ENCODE data around the gene MC5R. TPM values are rescaled to one million over a fixed set of nuclear protein-coding genes. Genes with fewer than 3 reads are reported as not detected.

The MC5R gene
- 1.6 TPM for total RNA-seq

DNA sequence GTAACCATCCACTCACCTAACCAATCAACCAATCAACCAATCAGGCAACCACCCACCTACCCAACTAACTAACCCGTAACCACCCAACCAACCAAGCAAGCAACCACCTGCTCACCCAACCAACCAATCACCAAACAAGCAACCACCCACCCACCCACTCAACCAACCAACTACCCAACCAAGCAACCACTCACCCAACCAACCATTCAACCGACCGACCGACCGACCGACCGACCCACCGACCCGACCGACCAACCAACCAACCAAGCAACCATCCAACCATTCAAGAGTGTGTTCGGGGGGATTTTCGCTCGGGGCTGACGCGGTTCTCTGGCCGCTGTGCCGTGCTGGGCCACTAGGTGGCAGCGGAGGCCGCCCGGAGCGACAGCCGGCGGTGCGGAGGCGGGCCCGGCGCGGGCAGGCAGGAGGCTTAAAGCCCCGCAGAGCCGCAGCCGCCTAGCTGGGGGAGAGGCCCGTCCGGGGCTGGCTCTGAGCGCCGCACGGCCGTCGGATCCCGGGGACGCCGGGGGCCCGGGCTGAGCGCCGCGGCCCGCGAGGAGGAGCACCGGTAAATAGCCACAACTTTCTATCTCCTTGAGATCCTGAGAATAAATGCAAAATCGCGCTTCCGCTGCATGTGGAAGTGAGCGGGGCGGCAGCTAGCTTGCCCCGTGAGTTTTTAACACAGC lies at the start of gene MC5R:
TSS of gene MC5R (plus strand) at position 443 of the 689 bp plus-strand sequence. CDS start 1,617 bp downstream, outside the sequence.
- Histone ChIP-seq H3K9me3 (ENCODE audit: control insufficient read depth in 3 of 3, low read length in 3 of 3) (no peaks in the 10 kb centered on the region), H3K9ac (ENCODE audit: low read depth in 1 of 3, low read length in 3 of 3) (peak within 1 kb of the TSS in 1 of 3 donors; percentile 23), H3K4me3 (ENCODE audit: low read length in 3 of 3) (peak within 1 kb of the TSS; percentile 43 to 60 (median 54)), H3K27ac (ENCODE audit: low read depth, low read length) (no peak within 1 kb of the TSS), H3K36me3 (ENCODE audit: control insufficient read depth in 3 of 3, insufficient read depth in 3 of 3, low read length in 3 of 3) (no peaks in the 10 kb centered on the region), H3K4me1 (ENCODE audit: control insufficient read depth in 3 of 3, insufficient read depth in 3 of 3, low read length in 3 of 3) (no peaks in the 10 kb centered on the region), H3K27me3 (ENCODE audit: control insufficient read depth in 3 of 3, insufficient read depth in 3 of 3, low read length in 3 of 3) (peaks cover 12 to 53% (median 42%) of the 10 kb centered on the region in 3 donors)

DNA sequence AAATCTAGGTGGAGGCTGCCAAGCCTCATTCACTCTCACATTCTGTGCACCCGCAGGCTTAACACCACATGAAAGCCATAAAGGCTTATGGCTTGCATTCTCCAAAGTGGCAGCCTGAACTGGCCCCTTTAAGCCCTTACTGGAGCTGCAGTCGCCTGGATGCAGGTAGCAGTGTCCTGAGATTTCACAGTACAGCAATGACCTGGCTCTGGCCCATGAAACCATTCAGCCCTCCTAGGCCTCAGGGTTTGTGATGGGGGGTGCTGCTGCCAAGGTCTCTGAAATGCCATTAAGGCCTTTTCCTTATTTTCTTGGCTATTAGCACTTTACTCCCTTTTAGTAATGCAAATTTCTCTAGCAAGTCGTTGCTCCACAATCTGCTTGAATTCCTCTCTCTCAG lies 48.9 kb upstream of the MC5R start:
- no peaks in the 10 kb centered on the region for H3K9me3 ChIP-seq (ENCODE audit: control insufficient read depth in 3 of 3, low read length in 3 of 3)
- H3K27me3 ChIP-seq (ENCODE audit: control insufficient read depth in 3 of 3, insufficient read depth in 3 of 3, low read length in 3 of 3): no peaks in the 10 kb centered on the region
- no peaks in the 10 kb centered on the region for H3K4me1 ChIP-seq (ENCODE audit: control insufficient read depth in 3 of 3, insufficient read depth in 3 of 3, low read length in 3 of 3)
- H3K27ac ChIP-seq (ENCODE audit: low read depth, low read length): no peak overlapping the region
- no peaks in the 10 kb centered on the region for H3K36me3 ChIP-seq (ENCODE audit: control insufficient read depth in 3 of 3, insufficient read depth in 3 of 3, low read length in 3 of 3)
- H3K9ac ChIP-seq (ENCODE audit: low read depth in 1 of 3, low read length in 3 of 3): no peak overlapping the region
- H3K4me3 ChIP-seq (ENCODE audit: low read length in 3 of 3): no peak overlapping the region

DNA sequence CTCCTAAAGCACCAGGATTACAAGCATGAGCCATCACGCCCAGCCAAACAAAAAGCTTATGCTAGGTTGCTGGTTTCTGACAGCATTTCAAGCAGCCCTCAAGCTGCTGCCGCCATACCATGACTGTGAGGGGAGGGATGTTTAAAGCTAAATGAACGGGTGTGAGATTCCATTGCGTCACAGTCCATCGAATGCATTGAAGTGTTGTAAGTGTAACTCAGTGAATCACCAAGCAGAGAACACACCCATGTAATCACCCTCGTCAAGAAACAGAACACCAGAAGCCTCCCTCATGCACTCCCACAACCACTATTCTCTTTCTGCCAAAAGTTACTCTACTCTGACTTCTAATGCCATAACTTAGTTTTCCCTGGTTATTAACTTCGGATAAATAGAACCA lies 32.8 kb upstream of the MC5R start:
- H3K36me3 ChIP-seq (ENCODE audit: control insufficient read depth in 3 of 3, insufficient read depth in 3 of 3, low read length in 3 of 3): no peaks in the 10 kb centered on the region
- H3K4me3 ChIP-seq (ENCODE audit: low read length in 3 of 3): no peak overlapping the region
- no peak overlapping the region for H3K27ac ChIP-seq (ENCODE audit: low read depth, low read length)
- no peaks in the 10 kb centered on the region for H3K27me3 ChIP-seq (ENCODE audit: control insufficient read depth in 3 of 3, insufficient read depth in 3 of 3, low read length in 3 of 3)
- no peaks in the 10 kb centered on the region for H3K4me1 ChIP-seq (ENCODE audit: control insufficient read depth in 3 of 3, insufficient read depth in 3 of 3, low read length in 3 of 3)
- H3K9ac ChIP-seq (ENCODE audit: low read depth in 1 of 3, low read length in 3 of 3): no peak overlapping the region
- no peaks in the 10 kb centered on the region for H3K9me3 ChIP-seq (ENCODE audit: control insufficient read depth in 3 of 3, low read length in 3 of 3)

DNA sequence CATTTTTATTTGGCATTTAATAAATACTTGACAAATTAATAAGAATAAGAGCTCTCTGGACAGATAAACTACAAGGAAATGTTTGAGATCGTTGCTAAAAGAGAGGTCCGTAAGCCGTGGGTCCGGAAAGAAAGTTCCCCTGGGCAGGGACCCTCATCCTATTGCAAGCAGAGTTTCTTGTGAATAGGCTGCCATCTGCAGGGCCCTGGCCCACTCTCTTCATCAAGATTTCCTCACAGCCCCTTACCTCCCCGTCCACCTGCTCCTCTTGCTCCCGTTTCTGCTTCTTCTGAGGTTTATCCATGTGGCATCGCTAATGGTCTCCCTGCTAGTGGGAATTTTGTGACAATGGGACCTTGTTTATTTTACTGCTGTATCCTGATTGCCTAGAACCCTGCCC lies 30.1 kb upstream of the MC5R start:
- Histone ChIP-seq H3K4me1 (ENCODE audit: control insufficient read depth in 3 of 3, insufficient read depth in 3 of 3, low read length in 3 of 3) (no peaks in the 10 kb centered on the region), H3K9me3 (ENCODE audit: control insufficient read depth in 3 of 3, low read length in 3 of 3) (no peaks in the 10 kb centered on the region), H3K36me3 (ENCODE audit: control insufficient read depth in 3 of 3, insufficient read depth in 3 of 3, low read length in 3 of 3) (no peaks in the 10 kb centered on the region), H3K27ac (ENCODE audit: low read depth, low read length) (no peak overlapping the region), H3K4me3 (ENCODE audit: low read length in 3 of 3) (no peak overlapping the region), H3K9ac (ENCODE audit: low read depth in 1 of 3, low read length in 3 of 3) (no peak overlapping the region), H3K27me3 (ENCODE audit: control insufficient read depth in 3 of 3, insufficient read depth in 3 of 3, low read length in 3 of 3) (no peaks in the 10 kb centered on the region)

DNA sequence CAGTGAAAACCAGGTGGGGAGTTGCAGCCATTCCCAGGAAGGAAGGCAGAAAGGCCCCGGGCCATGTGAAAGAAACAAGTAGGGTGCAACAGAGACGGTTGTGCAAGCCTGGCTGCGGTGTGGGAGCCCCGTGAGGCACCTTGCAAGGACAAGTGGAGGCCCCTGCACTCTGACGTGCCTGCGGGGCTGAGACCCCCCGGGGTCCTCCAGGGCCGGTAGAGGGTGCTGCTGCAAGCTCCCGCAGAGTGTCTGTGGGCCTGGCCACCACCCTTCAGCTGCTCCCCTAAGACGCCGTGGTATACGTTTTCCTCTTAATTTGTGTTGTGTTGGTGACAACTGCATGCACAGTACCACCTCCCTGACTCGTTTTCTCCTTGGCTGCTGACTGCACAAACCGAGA lies 27.4 kb upstream of the MC5R start:
- Histone ChIP-seq H3K4me1 (ENCODE audit: control insufficient read depth in 3 of 3, insufficient read depth in 3 of 3, low read length in 3 of 3) (peaks cover 4 to 8% (median 7%) of the 10 kb centered on the region in 3 donors), H3K9me3 (ENCODE audit: control insufficient read depth in 3 of 3, low read length in 3 of 3) (no peaks in the 10 kb centered on the region), H3K4me3 (ENCODE audit: low read length in 3 of 3) (no peak overlapping the region), H3K27ac (ENCODE audit: low read depth, low read length) (no peak overlapping the region), H3K9ac (ENCODE audit: low read depth in 1 of 3, low read length in 3 of 3) (no peak overlapping the region), H3K36me3 (ENCODE audit: control insufficient read depth in 3 of 3, insufficient read depth in 3 of 3, low read length in 3 of 3) (no peaks in the 10 kb centered on the region), H3K27me3 (ENCODE audit: control insufficient read depth in 3 of 3, insufficient read depth in 3 of 3, low read length in 3 of 3) (peaks cover 5 to 15% (median 5%) of the 10 kb centered on the region in 3 donors)

DNA sequence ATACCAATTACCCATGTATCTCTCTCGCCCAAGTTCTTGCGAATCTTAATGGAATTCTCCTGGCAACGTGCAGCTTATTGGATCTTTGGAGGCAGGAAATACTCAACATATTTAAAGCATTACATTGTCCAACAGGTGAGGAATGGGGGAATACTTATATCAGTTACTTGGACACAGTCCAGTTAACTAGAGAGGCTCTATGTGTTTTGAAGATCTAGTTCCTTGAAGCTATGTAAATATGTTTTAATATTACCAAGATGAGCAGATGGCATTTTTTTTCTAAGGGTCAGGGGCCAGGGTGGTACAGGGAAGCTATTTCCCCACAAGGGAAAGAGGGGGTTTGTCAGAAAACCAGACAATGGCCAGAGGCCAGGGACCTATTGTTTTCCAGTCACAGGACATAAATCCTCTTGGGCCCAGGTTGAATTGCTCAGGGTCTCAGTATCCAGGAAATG lies 26.8 kb upstream of the MC5R start:
- peaks cover 4 to 8% (median 7%) of the 10 kb centered on the region in 3 donors for H3K4me1 ChIP-seq (ENCODE audit: control insufficient read depth in 3 of 3, insufficient read depth in 3 of 3, low read length in 3 of 3)
- H3K9ac ChIP-seq (ENCODE audit: low read depth in 1 of 3, low read length in 3 of 3): no peak overlapping the region

DNA sequence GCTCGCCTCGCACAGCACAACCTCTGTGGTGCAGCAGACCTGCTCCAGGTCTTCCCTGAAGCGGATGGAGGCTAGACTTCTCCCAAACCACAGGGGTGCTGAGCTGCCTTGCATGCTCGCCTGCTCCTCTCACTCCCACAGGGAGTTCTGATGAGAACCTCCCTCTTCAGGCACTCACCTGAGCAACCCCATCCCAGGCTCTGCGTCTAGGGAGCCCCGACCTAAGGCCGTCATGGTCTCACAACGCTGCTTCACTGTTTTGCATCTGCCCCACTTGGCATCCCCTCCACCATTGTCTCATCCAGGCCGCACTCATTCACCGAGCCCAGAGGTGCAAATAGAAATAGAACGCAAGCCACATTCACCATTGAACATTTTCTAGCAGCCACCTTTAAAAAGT lies 24.6 kb upstream of the MC5R start:
- H3K27me3 ChIP-seq (ENCODE audit: control insufficient read depth in 3 of 3, insufficient read depth in 3 of 3, low read length in 3 of 3): peaks cover 5 to 16% (median 8%) of the 10 kb centered on the region in 3 donors
- H3K4me1 ChIP-seq (ENCODE audit: control insufficient read depth in 3 of 3, insufficient read depth in 3 of 3, low read length in 3 of 3): peaks cover 4 to 8% (median 7%) of the 10 kb centered on the region in 3 donors
- H3K27ac ChIP-seq (ENCODE audit: low read depth, low read length): no peak overlapping the region

More for the DNA sequence above, 26.8 kb upstream of the MC5R start:
- no peak overlapping the region for H3K4me3 ChIP-seq (ENCODE audit: low read length in 3 of 3)
- H3K27ac ChIP-seq (ENCODE audit: low read depth, low read length): no peak overlapping the region
- H3K9me3 ChIP-seq (ENCODE audit: control insufficient read depth in 3 of 3, low read length in 3 of 3): no peaks in the 10 kb centered on the region
- peaks cover 5 to 16% (median 5%) of the 10 kb centered on the region in 3 donors for H3K27me3 ChIP-seq (ENCODE audit: control insufficient read depth in 3 of 3, insufficient read depth in 3 of 3, low read length in 3 of 3)
- no peaks in the 10 kb centered on the region for H3K36me3 ChIP-seq (ENCODE audit: control insufficient read depth in 3 of 3, insufficient read depth in 3 of 3, low read length in 3 of 3)

DNA sequence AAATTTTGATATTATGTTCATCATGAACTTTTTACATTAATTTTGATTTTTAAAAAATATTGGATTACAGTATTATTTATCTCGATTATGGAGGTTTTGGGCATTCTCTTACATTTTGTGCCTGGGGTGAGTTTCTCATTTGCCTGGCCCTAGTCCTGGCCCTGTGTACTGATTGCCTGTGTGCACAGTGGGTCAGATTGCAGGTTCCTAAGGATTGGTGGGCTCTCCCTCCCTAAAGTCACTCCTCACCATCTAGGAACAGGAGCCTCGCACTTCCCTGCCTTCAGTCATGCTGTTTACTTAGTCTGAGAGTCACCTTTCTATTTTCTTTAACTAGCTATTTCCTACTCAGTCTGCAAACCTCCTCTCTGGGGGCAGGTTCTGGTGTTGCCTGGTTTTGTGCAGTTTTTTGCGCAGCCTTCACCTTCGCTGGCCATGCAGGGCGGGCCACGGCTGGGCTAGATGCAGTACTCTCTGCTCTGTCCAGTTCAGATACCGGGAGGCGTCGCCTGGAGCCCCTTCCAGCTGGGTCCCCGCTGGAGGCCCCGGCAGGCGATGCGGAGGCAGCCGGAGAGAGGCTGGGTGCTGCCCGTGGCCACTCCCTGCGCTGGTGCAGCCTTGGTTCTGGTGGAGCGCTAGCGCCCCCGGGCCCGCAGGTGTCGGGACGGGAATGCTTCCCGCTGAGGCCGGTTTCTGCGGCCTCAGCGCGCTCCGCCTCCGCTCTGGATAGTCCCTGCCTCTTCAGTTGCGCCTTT lies 23.3 kb upstream of the MC5R start:
- Histone ChIP-seq H3K4me3 (ENCODE audit: low read length in 3 of 3) (peak overlapping the region; percentile 42 to 65 (median 52)), H3K4me1 (ENCODE audit: control insufficient read depth in 3 of 3, insufficient read depth in 3 of 3, low read length in 3 of 3) (peaks cover 4 to 8% (median 7%) of the 10 kb centered on the region in 3 donors), H3K9ac (ENCODE audit: low read depth in 1 of 3, low read length in 3 of 3) (peak overlapping the region in 2 of 3 donors; percentile 32 to 34)

More for the DNA sequence above, 24.6 kb upstream of the MC5R start:
- Histone ChIP-seq H3K4me3 (ENCODE audit: low read length in 3 of 3) (no peak overlapping the region), H3K36me3 (ENCODE audit: control insufficient read depth in 3 of 3, insufficient read depth in 3 of 3, low read length in 3 of 3) (no peaks in the 10 kb centered on the region), H3K9ac (ENCODE audit: low read depth in 1 of 3, low read length in 3 of 3) (no peak overlapping the region), H3K9me3 (ENCODE audit: control insufficient read depth in 3 of 3, low read length in 3 of 3) (no peaks in the 10 kb centered on the region)

DNA sequence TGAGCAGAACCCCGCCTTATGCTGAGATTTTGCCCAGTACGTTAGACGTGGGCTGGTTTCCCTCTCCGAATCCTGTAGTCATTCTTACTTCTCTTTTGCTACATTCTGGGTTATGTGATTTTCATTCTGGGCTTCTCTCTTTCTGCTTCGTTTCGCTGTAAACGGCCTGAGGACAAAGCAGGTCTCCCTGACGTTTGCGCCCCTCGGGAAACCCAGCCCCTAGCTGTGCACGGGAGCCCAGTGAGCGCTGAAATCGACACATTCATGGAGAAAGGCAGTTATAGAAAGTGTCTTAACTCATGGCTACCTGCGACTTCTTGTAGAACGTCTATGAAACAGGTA lies 22.7 kb upstream of the MC5R start:
- Histone ChIP-seq H3K27me3 (ENCODE audit: control insufficient read depth in 3 of 3, insufficient read depth in 3 of 3, low read length in 3 of 3) (peaks cover 7 to 16% (median 8%) of the 10 kb centered on the region in 3 donors), H3K9ac (ENCODE audit: low read depth in 1 of 3, low read length in 3 of 3) (peak overlapping the region; percentile 32 to 40 (median 34)), H3K27ac (ENCODE audit: low read depth, low read length) (no peak overlapping the region), H3K36me3 (ENCODE audit: control insufficient read depth in 3 of 3, insufficient read depth in 3 of 3, low read length in 3 of 3) (no peaks in the 10 kb centered on the region), H3K4me1 (ENCODE audit: control insufficient read depth in 3 of 3, insufficient read depth in 3 of 3, low read length in 3 of 3) (peaks cover 4 to 8% (median 7%) of the 10 kb centered on the region in 3 donors), H3K9me3 (ENCODE audit: control insufficient read depth in 3 of 3, low read length in 3 of 3) (no peaks in the 10 kb centered on the region), H3K4me3 (ENCODE audit: low read length in 3 of 3) (peak overlapping the region; percentile 42 to 65 (median 52))

More for the DNA sequence above, 23.3 kb upstream of the MC5R start:
- Histone ChIP-seq H3K36me3 (ENCODE audit: control insufficient read depth in 3 of 3, insufficient read depth in 3 of 3, low read length in 3 of 3) (no peaks in the 10 kb centered on the region), H3K27ac (ENCODE audit: low read depth, low read length) (no peak overlapping the region), H3K9me3 (ENCODE audit: control insufficient read depth in 3 of 3, low read length in 3 of 3) (no peaks in the 10 kb centered on the region), H3K27me3 (ENCODE audit: control insufficient read depth in 3 of 3, insufficient read depth in 3 of 3, low read length in 3 of 3) (peaks cover 7 to 16% (median 8%) of the 10 kb centered on the region in 3 donors)

DNA sequence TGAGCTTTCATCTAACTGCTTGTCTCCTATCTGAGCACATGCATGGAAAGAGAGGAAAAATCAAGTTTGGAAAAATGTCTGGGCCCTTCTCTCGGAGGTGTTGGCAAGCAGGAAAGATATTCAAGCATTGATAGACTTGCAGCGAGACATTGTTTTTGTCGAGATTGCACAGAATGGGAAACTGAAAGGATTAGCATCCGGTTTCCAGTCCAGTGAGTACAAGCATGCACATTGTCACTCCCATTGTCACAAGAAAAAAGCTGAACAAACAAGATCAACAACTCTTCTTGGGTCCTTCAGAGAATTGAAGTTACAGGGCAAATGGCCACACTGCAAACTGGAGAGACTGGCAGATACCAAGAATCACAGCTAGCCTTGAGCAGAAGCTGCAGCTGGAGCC lies 19.6 kb upstream of the MC5R start:
- H3K9me3 ChIP-seq (ENCODE audit: control insufficient read depth in 3 of 3, low read length in 3 of 3): no peaks in the 10 kb centered on the region
- H3K27me3 ChIP-seq (ENCODE audit: control insufficient read depth in 3 of 3, insufficient read depth in 3 of 3, low read length in 3 of 3): peaks cover 7 to 14% (median 8%) of the 10 kb centered on the region in 3 donors
- H3K4me1 ChIP-seq (ENCODE audit: control insufficient read depth in 3 of 3, insufficient read depth in 3 of 3, low read length in 3 of 3): peaks cover 4 to 8% (median 7%) of the 10 kb centered on the region in 3 donors
- H3K36me3 ChIP-seq (ENCODE audit: control insufficient read depth in 3 of 3, insufficient read depth in 3 of 3, low read length in 3 of 3): no peaks in the 10 kb centered on the region
- H3K9ac ChIP-seq (ENCODE audit: low read depth in 1 of 3, low read length in 3 of 3): no peak overlapping the region
- no peak overlapping the region for H3K27ac ChIP-seq (ENCODE audit: low read depth, low read length)
- no peak overlapping the region for H3K4me3 ChIP-seq (ENCODE audit: low read length in 3 of 3)

Data from skeletal muscle tissue (tissue), 4 donors.